ENCODE measurements around the gene SLC25A41.
"Not testable (repeated sequence)": the region's sequence is repeated elsewhere in the genome, so short reads cannot be mapped to it uniquely, and the experiment has no call there.

Gene SLC25A41

DNA sequence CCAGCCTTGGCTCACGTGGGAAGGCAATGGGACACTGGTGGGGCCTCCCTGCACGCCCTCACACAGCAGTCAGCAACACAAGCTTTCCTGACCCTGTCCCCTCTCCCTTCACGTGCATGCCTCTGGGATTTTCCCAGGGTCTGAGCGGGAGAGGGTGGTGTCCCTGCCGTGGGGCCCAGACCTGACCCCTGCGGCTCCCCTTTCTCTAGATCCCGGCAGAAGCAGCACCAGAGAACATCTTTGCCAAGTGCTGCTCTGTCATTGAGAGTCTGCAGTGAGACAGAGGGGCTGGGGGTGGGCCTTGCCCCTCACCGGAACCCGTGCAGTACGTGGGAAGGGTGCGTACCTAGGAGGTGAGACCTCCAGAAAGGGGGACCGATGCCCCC lies 21.5 kb downstream of the SLC25A41 start:
- no peak for DNase-seq (ENCODE audit: low read depth)

DNA sequence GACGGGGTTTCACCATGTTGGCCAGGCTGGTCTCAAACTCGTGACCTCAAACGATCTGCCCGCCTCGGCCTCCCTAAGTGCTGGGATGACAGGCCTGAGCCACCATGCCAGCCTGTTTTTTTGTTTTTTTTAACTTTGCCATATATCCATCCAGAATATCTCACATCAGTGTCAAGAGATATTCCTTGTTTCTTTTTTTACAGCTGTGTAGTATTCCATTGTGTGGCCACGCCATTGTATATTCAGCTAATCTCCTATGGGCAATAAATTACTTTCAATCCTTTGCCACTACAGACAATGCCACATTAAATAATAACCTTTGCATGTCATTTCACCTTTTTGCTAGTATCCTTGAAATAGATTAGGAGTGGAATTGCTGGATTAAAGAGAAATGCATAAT lies 24.2 kb downstream of the SLC25A41 start:
- DNase-seq (ENCODE audit: low read depth) = no peak

DNA sequence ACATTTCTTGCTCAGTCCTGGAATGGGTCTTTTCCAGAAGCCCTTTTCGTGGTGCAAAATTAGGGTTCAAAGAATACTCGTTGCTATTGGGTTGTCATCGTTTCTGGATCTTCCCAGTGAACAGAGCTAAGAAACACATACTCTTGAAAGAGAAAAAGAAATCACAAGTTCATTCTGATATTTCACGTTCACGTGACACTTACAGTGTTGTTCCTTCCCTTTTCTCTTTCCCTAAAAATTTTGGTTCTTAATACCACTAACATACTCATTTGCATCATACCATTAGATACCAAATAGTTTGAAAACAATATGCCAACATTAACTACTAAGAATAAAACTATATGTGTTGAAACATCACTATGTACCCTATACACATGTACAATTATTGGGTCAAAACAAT lies 27.2 kb downstream of the SLC25A41 start:
- DNase-seq (ENCODE audit: low read depth) = no peak

DNA sequence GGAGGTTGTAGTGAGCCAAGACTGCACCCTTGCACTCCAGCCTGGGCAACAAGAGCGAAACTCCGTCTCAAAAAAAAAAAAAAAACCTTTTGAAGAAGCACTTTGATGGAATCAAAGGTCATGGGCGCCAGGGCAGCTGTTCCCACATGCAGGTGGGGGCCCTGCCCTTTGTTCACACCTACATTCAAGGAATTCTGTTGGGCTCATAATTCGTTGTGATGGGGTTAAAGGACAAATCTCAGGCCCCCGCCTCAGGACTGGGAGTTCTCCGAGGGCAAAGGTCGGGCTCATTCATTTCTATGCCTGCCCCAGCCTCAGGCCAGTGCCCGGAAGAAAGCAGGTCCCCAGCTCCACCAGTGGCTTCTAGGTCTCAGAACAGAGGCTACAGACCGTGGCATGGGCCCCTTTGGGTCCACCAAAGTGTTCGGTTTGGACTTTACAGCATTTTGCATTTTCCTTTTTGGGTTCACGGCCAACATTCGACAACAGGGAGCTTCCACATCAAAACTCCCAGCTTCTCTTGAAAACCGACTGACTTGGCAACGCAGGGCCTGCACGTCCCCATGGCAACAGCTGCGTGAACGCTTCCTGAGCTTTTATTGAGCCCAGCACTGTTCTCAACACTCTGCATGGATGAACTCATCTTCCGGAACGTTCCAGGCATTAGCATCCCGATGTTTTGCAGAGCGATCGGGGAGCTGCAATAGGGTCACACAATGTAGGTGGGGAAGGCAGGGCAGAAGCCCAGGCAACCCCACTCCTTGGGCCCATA lies 30.5 kb downstream of the SLC25A41 start:
- DNase-seq (ENCODE audit: low read depth) = no peak

DNA sequence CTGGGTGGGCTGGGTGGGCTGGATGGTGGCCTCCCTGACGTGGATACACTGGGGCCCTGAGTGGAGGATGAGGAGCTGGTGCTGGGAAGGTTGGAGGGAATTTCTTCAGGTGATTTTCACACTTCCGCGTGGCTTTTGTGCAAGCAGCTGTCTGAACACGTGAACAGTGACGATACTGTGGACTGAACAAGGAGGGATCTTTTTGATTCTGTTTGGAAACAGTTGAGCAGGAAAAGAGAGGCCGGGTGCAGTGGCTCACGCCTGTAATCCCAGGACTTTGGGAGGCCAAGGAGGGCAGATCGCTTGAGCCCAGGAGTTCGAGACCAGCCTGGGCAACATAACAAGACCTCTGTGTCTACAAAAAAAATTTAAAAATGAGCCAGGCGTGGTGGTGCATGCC lies 31.5 kb downstream of the SLC25A41 start:
- no peak for DNase-seq (ENCODE audit: low read depth)

DNA sequence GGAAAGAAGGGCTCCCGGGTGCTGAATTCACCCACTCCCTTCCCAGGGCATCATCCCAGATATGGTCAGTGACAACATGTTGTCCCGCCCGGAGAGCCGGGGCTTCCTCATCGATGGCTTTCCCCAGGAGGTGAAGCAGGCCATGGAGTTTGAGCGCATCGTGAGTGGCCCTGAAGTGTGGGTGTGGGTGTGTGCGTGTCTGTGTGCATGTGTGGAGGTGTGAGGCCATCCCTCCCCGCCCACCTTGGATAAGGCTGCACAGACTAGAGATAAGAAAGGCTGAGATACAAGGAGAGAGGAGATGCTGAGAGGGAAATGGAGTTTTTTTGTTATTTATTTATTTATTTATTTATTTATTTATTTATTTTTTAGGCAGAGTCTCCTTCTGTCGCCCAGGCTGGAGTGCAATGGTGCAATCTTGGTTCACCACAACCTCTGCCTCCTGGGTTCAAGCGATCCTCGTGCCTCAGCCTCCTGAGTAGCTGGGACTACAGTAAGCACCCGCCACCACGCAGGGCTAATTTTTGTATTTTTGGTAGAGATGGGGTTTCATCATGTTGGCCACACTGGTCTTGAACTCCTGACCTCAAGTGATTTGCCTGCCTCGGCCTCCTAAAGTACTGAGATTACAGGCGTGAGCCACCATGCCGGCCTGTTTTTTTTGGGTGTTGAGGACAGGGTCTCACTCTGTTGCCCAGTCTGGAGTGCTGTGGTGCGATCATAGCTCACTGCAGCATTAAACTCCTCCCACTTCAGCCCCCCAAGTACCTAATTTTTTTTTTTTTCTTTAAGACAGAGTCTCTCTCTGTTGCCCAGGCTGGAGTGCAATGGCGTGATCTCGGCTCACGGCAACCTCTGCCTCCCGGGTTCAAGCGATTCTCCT lies 33.3 kb downstream of the SLC25A41 start:
- not testable (repeated sequence) for DNase-seq (ENCODE audit: low read depth)

DNA sequence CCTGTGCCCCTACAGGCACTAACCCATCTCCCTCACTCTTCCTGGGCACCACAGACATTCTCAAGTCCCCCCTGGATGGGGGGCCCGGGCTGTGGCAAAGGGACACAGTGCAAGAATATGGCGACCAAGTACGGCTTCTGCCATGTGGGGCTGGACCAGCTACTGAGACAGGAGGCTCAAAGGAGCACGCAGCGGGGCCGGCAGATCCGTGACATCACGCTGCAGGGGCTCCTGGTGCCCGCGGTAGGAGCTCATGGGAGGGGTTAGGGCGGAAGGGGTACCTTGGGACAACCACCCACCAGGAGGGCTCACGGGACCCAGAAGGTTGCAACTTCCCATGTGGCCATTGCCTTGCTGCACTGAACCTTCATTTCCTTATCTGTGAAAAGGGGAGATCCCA lies 37.3 kb downstream of the SLC25A41 start:
- DNase-seq (ENCODE audit: low read depth) = no peak

DNA sequence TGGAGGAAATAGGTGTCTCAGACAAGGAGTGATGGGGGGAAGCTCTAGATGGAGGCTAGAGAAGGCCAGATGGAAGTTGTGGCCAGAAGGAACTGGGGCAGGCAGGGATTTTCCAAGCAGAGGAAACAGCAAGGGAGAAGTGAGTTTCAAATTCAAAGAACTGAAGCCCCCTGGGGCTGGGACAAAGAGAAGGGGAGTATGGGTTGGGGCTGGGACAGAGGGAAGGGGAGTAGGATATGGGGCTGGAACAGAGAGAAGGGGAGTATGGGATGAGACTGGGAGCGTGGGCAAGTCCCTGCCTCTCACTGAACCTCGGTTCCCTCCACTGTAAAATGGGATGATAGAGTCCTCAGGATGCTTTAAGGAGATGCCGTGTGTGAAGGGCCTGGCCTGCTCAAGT lies 38.7 kb downstream of the SLC25A41 start:
- no peak for DNase-seq (ENCODE audit: low read depth)

DNA sequence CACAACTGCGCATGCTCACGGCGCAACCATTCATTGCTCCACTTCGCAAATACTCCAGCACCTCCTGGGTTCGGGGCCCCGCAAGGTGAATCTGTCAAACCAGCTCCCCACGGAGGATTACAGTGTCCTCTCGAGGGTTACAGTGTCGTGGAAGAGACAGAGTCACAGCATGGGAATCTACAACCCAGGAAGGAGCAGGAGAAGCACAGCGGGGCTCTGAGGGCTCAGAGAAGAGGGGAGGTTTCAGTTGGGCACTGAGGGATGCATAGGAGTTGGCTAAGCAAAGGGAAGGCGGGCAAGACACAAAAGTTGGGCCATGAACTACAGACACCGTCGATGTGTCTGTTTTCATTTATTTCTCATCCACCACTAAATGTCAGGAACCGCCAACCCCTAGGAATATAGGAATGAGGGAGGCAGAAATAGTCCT lies 39.6 kb downstream of the SLC25A41 start:
- DNase-seq (ENCODE audit: low read depth) = no peak

DNA sequence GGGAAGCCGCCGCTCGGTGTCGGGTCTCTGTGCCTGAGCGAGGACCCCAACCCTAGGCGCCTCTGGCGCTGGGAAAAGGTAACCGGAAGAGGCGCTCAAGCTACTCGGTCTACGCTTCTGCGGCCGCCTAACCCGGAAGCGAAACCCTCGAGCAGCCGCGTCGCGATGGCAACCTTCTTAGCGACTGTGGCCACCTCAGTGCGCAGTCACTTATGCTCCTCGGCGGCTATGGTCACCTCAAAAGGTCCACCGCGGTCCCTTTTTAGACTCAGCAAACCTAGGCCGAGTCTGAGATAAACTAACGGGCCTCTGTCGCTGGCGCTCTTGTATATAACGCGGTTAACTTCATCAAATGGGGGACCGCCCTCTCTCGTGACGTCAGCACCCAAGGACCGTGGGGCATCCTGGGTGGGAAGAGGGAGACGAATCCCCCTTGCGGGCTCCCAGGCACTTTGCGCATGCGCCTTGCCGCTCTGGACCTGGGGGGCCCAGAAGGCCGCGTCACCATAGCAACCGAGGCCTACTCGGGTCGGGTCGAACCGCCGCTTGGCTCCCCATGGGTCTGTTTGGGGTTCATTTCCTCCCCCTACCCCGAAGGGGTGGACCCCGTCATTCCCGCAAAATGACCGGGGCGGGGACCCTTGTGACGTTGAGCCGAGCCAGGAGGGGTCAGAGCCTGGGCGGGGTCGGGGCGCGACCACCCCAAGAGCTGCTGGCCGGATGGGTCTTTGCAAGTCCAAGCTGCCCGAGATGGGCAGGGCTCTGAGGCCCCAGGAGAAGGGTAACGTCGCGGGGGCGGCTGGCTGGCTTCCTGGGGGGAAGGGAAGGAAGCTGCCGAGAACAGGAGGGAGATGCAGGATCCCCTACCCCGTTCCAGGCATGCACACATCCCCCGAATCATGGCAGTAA lies 40.2 kb downstream of the SLC25A41 start, which contains the start of gene GTF2F1:
Gene GTF2F1, minus strand, starts transcription at position 91 of the 909 bp plus-strand sequence. CDS start 169 bp downstream, outside the sequence.
- peak; percentile 93 for DNase-seq (ENCODE audit: low read depth)

DNA sequence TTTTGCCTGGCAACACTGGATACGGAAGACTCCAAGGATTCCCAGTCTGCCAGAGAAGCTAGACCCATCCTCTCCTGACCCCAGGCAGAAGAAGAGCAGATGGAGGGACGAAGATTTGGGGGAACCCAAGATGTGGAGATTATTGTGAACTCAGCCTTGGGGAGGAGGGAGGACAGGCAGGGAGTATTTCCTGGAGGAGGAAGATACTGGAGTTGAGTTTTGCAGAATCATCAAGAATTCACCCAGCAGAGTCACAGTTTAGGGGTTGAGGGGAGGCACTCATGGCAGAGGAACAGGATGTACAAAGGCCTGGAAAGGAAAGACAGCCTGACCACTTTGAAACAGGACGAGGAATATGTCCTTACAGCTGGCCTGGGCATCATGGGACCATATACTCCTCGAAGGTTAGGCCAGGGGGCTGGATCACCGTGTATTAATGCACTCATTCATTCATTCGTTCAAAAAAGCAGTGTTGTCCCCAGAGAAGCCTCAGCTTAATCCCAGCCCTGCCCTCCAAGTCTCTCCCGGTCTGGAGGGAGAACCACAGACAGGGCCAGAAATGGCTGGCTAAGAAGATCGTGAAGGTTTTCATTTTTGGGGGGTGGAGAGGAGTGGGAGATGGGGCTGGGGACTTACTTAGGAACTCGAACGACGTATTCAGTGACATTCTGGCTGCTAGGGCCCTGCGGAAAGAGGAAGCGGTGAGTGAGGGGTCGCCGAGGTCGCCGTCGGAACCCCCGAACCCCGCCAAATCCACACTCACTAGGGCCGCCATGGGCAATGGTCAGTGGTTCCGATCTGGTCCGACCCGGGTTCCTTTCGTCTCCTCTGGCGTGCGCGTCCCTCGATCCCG lies 41.1 kb downstream of the SLC25A41 start:
- no peak for DNase-seq (ENCODE audit: low read depth)

DNA sequence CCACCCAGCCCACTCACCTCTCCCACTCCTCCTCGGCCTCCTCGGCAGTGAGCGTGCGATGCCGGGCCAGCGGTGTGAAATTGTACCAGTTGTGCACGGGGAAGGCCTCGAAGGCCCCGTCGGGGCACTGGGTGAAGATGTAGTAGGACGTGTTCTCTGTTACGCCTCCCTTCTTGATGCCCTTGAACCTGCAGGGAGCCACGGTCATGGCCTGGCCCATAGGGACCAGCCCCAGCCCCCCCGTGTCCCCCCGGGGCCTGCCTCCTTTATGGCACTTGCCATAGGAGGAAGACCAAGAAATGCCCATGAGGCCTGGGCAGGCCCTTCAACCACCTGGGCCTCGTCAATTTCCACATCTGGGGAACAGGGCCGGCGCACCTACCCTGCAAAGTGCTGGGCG lies 46.2 kb downstream of the SLC25A41 start:
- DNase-seq (ENCODE audit: low read depth) = no peak

DNA sequence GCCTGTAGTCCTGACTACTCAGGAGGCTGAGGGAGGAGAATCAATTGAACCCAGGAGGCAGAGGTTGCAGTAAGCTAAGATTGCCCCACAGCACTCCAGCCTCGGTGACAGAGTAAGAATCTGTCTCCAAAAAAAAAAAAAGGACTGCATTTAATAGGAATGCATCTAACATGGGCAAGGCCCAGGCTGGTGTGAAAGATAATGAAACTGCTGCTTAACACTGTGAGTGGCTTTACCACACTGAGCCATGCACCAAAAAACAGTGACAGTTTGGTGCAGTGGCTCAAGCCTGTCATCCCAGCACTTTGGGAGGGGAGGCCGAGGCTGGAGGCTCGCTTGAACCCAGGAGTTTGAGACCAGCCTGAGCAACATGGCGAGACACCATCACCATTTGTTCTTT lies 49.2 kb downstream of the SLC25A41 start:
- no peak for DNase-seq (ENCODE audit: low read depth)

DNA sequence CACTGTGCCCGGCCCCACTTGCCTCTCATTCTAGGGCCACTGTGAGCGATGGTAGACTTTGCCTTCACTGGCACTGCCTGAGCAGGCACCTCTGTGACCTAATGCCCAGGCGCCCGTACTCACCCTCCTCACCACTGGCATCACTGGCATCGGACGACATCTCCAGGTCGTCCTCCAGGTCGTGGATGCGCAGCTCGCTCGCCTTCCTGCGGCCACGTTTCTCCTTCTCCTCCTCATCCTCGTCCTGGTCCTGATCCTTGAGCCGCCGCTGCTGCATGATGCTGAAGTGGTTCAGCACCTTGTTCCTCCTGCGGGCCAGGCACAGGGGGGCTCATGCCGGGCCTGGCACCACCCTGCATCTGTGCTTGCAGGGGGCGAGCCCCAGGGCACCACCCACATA lies 50.4 kb downstream of the SLC25A41 start:
- DNase-seq (ENCODE audit: low read depth) = no peak

DNA sequence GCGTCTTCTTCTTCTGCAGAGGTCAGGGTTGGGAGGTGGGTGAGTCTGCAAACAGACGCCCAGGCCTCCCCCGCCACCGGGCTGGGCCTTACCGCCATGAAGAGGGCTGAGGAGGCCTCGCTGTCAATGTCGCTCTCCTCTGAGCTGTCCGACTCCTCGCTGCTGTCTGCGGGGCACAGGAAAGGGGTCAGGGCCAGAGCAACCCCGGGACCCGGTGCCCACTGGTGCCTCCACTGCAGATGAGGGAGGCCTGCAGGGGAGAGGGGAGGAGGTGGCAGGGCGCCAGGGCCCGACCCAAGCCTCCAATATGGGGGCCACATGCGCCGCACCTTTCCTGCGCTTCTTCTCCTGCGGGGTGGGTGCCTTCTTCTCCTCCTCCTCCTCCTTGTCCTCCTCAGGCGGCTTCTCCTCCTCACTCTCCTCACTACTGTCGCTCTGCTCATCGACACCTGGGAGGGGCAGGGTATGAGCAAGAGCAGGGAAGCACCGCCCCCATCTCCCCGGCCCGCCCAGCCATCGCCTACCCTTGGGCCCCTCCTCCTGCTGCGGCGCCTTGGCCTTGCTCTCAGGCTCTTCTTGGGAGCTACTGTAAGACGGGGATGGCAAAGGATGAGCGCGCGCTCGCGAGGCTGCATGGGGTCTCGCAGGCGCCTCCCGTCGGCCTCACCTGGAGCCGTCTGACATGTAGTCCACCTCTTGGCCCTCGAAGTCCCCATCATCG lies 52.4 kb downstream of the SLC25A41 start:
- DNase-seq (ENCODE audit: low read depth) = no peak

DNA sequence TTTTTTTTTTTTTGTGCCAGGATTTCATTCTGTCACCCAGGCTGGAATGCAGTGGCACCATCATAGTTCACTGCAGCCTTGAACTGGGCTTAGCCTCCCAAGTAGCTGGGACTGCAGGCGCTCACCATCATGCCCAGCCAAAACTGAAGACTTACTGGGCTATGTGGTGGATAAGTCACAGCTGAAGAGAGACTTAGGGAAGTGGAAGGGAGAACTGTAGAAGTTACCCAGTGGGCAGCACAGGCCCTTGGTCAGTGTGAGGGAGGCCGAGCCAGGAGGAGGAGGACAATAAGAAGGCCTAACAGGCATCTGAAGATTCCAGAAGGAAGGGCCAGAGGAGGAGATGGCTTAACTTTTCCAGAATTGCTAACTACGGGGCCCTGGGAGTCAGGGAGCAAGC lies 53.8 kb downstream of the SLC25A41 start:
- DNase-seq (ENCODE audit: low read depth) = no peak

DNA sequence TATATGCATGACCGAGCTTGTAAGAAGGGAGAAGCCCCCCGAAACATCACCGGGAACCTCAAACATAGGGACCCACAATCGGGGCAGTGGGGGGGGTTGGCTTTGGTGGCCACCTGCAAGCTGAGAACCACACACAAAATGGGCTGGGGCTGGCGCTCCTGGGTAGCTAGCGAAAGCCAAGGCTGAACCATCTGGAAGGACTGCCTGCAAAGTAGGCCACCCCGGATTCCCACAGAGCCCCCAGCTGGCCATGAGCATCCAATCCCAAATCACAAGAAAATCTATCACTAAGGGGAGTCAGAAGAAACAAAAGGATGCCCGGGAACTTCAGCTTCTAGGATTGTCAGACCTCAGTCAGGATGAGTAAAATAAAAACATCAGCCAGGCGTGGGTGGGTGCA lies 55.1 kb downstream of the SLC25A41 start:
- DNase-seq (ENCODE audit: low read depth) = no peak

DNA sequence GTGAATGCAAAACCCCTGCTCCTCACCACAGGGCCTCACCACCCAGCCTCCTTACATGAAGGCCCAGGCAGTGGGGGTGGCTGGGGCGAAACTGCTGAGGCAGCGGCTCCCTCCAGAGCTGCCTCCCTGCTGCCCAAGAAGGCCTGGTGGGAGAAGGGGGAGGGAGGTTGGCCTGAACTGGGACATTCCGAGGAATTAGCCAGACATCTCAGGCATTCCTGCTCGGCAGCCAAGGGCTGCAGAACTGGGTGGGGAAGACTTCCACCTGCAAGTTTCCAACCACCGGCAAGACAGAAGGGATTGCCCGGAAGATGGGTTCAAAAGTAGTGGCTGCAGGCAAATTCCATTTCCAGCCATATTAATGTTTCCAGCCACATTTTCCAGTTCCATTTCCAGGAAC lies 55.5 kb downstream of the SLC25A41 start:
- no peak for DNase-seq (ENCODE audit: low read depth)

DNA sequence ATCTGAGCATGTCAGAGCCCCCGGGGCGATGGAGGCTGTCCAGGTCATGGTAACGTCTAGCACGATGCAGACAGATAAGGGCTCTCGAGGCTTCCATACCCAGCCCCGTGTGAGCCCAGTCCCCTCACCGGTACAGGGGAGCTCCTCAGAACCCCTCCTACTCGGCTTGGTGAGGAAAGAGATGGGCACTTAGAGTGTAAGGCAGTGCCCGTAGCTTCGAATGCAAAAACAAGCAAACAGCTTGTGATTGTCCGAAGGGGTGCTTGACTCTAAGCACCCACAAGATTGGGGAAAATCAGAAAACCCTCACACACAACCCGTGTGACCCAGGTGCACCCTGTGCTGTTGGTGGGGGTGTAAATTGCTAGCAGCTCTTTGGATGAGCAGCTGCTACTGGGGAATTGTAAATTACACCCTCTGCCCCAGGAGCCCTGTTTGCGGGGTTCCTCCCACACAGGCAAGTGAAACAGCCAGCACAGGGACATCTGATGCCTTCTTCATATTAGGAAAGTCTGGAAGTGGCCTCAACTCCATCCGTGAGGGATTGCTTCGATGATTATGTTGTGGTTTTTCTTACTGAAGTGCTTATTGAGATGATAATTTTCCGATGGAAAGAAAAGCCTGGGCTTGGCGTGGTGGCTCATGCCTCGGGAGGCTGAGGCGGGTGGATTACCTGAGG lies 56.9 kb downstream of the SLC25A41 start:
- DNase-seq (ENCODE audit: low read depth) = no peak
